D341Med (cell line): Measurements from ENCODE around the gene KRTAP4-8.
"Not testable (repeated sequence)": the region's sequence is repeated elsewhere in the genome, so short reads cannot be mapped to it uniquely, and the experiment has no call there.

Experiments used
- DNase-seq: peaks from one replicate; pipeline ENCODE4 v3.0.0; 2012; ENCODE audit warnings: low spot score

Gene KRTAP4-8

GRCh38 chr17:41108728-41109386, 10.9 kb upstream of the KRTAP4-8 start:
- DNase-seq, result not testable (repeated sequence)

- no peak for DNase-seq
These were observed 10.1 kb upstream of the KRTAP4-8 start for GRCh38 chr17:41107941-41108450.

GRCh38 chr17:41105347-41105746, 7.4 kb upstream of the KRTAP4-8 start, which contains the start of gene KRTAP4-9:
Gene KRTAP4-9, plus strand, starts transcription at chr17:41105389. Its CDS starts 0 bp downstream, at chr17:41105389.
- DNase-seq, result not testable (repeated sequence)

GRCh38 chr17:41104386-41105038, 6.6 kb upstream of the KRTAP4-8 start:
- not testable (repeated sequence) for DNase-seq

- DNase-seq, result no peak
These were observed 6.0 kb upstream of the KRTAP4-8 start for GRCh38 chr17:41103896-41104295.

- no peak for DNase-seq
These were observed 3.8 kb upstream of the KRTAP4-8 start, which contains the start of gene KRTAP4-16 for GRCh38 chr17:41101586-41102259. Gene KRTAP4-16, minus strand, starts transcription at chr17:41102209. Its CDS starts 0 bp downstream, at chr17:41102209.

- DNase-seq, result not testable (repeated sequence)
These were observed 1.9 kb upstream of the KRTAP4-8 start for GRCh38 chr17:41099682-41100480.

- DNase-seq, result no peak
These were observed 539 bp upstream of the KRTAP4-8 start for GRCh38 chr17:41098481-41098880.

- no peak for DNase-seq
These were observed 1.9 kb downstream of the KRTAP4-8 start for GRCh38 chr17:41096055-41096454.

- not testable (repeated sequence) for DNase-seq
These were observed 9.1 kb downstream of the KRTAP4-8 start for GRCh38 chr17:41088760-41089352.

- DNase-seq, result not testable (repeated sequence)
These were observed 13.7 kb downstream of the KRTAP4-8 start, which contains the start of gene KRTAP4-7 for GRCh38 chr17:41084100-41084856. Gene KRTAP4-7, plus strand, starts transcription at chr17:41084150. Its CDS starts 57 bp downstream, at chr17:41084207.

- DNase-seq, result not testable (repeated sequence)
These were observed 14.5 kb downstream of the KRTAP4-8 start for GRCh38 chr17:41083427-41083826.

- no peak for DNase-seq
These were observed 15.3 kb downstream of the KRTAP4-8 start for GRCh38 chr17:41082626-41083025.

- no peak for DNase-seq
These were observed 21.2 kb downstream of the KRTAP4-8 start for GRCh38 chr17:41076788-41077187.

GRCh38 chr17:41073676-41074075, 24.3 kb downstream of the KRTAP4-8 start:
- no peak for DNase-seq

GRCh38 chr17:41071606-41072360, 26.2 kb downstream of the KRTAP4-8 start:
- no peak for DNase-seq

- no peak for DNase-seq
These were observed 28.9 kb downstream of the KRTAP4-8 start for GRCh38 chr17:41069031-41069430.

- DNase-seq, result no peak
These were observed 30.7 kb downstream of the KRTAP4-8 start for GRCh38 chr17:41067281-41067680.

- DNase-seq, result no peak
These were observed 31.9 kb downstream of the KRTAP4-8 start, which contains the start of gene KRTAP2-4 for GRCh38 chr17:41065829-41066624. Gene KRTAP2-4, minus strand, starts transcription at chr17:41065879. Its CDS starts 34 bp downstream, at chr17:41065845.
